DMS153 treated with DMSO at 0.1 percent for 48 hours (cell line): ENCODE measurements around the gene SDHA.
"Not testable (repeated sequence)": the region's sequence is repeated elsewhere in the genome, so short reads cannot be mapped to it uniquely, and the experiment has no call there.

Experiments used
- DNase-seq: peaks from one replicate; lab custom pipeline; 2025; ENCODE audit not compliant: unreplicated experiment; lab: John Stamatoyannopoulos, UW

SDHA gene

DNA sequence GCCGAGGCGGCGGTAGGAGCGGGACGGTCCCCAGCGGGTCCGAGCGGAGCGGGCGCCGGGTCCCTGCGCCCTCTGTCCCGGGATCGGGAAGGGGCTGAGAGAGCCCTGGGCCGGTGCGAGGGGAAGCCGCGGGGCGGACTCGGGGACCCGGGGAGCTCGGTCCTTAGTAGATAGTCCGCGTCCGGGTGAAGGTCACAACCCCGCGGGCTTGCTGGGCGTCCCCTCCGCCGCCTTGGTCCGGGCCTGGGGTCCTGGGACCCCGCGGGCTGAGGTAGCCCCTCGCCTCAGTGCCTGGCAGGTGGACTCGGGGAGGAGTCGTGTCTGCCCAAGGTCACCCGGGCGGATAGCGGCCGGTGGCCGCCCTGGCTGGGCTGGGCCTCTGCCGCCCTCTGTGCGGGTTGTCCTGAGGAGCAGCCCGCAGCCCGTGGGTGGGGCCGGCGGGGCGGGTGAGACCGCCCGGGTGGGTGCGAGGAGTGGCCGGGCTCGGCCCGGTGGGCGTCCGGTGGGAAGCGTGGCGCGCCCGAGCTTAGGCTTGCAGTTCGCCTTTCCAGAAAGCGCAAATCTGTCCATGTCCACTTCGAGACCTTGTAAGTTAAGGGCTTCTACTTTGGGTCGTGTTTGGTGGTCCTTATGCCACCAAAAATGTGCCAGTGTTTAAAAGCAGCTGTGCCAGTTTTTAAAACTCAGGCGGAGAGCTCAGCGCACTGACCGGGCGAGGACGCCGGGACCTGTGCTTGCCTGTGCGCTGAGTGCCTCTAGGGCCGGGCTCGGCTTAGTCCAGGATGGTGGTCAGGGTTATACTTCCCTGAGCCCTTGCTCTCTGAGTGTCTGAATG, 554 bp downstream of the SDHA start:
- peak; percentile 14 for DNase-seq

DNA sequence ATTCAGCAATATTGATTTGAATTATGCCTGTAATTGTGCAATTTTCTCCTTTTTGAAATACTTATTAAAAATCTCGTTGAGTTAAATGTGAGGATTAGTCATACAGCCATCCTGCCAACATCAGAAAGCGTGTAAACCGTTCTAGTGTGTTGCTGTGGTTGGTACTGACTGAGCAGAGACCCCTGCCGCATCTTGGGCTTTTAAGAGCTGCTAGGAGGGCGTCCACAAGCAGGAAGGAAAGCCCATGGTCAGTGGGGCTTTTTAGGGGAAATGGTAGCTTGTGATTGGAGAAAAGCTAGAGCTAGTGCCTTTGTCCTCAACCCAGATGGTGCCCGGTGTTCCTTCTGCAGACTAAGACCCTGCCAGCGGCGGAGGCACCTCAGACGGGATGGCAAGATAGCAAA, 1.3 kb downstream of the SDHA start:
- no peak for DNase-seq

DNA sequence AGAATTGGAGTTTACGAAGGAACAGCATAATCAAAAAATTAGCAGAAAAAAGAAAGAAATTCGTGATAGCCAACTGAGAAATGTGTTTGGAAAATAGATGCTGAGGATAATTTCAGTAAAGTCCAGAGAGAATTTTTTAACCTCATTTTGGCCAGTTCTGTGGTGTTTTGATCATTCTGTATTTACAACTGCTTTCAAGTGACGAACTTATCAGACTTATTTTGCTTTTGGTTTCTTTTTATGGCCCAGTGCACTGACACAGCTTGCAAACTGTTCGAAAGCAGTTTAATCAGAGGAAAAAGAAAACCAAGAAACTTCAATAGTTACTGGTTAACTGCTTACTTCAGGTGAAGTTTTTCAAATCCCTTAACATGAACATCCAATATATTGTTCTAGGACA, 1.9 kb downstream of the SDHA start:
- no peak for DNase-seq

DNA sequence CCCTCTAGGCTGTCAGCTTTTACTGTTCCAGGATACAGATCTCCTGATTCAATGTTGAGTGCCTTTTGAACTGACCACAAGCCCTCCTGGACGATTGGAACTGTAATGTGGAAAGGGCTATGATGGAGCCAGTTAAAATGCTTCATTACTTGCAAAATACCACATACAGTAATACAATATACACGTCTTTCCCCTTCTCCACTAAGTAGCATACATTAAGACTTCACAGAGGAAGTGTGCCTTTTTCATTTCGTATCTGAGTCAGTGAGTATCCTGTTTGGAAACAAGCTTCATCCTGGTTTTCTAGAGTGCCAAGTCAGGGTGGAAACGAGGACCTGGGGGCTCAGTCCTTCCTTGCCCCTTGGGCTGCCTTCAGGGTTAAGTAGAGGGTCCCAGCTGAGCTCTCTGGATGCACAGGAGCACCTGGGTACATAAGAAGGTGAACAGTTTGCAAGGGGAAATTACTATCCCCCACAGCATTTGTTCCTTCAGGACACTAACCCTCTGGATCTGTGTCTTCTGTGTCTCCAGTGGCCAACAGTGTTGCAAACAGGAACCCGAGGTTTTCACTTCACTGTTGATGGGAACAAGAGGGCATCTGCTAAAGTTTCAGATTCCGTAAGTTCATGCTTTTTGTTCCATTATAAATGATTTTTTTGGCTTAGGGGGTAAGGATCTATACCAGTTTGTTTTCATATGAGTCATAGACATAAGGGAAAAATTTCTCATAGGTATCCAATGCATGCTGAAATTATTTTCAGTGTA, 5.0 kb downstream of the SDHA start:
- DNase-seq: not testable (repeated sequence)

DNA sequence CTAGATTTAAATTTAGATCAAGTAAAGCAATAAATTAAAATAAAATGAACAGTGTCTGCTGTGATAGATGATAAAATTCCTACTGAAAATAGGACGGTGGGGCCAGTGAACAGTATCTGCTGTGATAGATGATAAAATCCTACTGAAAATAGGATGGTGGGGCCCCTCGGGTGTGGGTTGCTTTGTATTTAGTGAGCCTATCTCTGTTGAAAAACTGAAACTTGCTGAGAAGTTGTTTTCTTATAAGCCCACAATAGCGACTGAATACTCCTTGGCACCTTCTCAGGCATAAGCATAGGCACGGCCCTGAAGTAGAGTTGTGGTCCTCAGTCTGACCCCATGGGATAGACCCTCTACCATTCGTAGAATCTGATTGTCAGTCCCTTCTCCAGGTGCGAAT, 5.7 kb downstream of the SDHA start:
- no peak for DNase-seq

DNA sequence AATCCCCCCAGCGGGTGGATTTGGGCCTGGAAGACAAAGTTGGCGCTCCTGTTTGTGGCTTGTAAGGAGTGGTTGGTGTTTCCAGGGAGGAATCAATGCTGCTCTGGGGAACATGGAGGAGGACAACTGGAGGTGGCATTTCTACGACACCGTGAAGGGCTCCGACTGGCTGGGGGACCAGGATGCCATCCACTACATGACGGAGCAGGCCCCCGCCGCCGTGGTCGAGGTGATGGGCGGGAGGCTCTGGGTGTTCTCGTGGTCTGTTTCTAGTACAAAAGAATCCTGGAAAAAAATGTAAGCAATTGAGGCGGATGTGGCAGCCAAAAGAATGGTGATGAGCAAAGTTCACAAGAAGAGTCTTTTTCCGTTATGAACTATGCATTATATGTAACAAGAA, 7.2 kb downstream of the SDHA start:
- DNase-seq: no peak

DNA sequence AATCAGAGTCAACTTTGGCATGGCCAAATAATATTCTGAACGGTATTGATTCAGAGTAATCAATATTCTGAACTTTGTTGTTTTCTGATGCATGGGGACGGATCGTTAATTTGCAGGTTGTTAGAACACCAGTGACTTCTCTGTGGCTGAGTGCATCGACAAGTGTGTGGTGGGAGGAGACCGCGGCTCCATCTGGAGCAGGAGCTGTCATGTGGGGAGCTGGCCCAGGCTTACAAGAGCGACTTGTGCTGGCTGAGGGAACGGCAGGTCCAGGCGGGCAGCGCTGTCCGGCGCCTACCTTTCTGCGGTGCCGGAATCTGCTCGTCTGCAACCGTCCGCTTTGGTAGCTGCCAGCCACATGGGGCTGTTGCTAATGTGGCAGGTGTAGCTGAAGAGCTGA, 9.3 kb downstream of the SDHA start:
- DNase-seq: not testable (repeated sequence)

DNA sequence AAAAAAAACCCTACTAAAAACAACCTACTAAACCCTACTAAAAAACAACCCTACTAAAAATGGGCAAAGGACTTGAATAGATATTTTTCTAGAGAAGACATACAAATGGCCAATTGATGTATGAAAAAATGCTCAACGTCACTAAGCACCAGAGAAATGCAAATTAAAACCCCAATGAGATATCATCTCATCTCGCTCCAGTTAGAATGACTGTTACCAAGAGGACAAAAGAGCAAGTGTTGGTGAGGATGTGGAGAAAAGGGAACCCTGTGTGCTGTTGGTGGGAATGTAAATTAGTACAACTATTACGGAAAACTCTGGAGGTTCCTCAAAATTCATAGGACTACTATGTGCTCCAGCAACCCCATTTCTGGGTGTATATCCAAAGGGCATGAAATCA, 10.8 kb downstream of the SDHA start:
- DNase-seq: no peak

DNA sequence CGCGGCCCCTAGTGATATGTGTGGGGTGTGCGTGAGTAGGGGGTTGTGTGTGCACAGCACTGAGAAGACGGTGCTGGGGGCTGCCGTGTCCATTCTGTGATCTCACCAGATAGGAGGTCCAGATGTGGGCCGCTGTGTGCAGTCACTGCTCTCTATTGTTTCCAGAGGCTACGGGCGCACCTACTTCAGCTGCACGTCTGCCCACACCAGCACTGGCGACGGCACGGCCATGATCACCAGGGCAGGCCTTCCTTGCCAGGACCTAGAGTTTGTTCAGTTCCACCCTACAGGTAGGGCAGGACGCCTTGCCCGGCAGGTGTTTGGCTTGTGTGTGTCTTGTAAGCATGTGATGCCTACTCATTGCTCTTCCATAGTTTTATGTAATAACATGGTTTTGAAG, 12.6 kb downstream of the SDHA start:
- DNase-seq: no peak

DNA sequence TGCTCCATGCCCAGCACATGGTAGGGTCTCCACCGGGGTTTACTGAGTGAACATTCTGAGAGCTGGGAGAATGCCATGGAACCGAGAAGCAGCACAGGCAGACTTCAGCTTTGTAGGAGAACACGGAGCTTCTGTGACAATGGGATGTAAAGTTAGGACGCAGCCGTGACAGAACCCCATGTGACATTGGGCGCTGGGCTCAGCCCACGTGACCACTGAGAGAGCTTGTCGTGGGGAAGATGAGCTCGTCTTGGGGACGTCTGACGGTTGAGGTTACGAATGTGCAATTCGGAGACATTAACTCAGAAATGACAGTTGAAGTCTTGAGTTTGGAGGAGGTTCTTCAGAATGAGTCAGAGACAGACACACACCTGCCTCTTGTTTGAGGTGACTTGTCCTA, 13.5 kb downstream of the SDHA start:
- DNase-seq: no peak

DNA sequence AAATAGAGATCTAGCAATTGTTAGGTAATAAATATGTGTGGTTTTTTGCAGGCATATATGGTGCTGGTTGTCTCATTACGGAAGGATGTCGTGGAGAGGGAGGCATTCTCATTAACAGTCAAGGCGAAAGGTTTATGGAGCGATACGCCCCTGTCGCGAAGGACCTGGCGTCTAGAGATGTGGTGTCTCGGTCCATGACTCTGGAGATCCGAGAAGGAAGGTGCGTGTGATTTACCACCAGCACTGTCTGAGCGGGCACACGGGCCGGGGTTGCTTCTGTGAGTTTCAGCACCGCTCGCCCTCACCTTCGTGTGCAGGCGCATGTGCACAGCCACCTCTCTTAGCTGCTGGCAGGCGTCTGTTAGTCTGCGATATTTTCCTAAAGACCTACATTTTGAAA, 15.3 kb downstream of the SDHA start:
- not testable (repeated sequence) for DNase-seq

DNA sequence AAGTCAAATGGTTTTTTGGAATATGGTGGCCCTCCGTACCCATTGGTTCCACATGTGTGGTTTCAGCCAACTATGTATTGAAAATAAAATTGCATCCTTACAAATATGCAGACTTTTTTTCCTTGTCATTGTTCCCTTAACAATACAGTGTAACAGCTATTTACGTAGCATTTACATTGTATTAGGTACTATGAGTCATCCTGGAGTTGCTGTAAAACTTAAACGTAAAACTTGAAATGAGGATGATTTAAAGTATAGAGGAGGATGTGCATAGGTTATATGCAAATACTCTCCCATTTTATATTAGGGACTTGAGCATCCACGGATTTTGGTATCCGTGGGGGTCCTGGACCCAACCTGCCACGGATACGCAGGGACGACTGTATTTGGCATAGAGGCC, 16.3 kb downstream of the SDHA start:
- DNase-seq: no peak

DNA sequence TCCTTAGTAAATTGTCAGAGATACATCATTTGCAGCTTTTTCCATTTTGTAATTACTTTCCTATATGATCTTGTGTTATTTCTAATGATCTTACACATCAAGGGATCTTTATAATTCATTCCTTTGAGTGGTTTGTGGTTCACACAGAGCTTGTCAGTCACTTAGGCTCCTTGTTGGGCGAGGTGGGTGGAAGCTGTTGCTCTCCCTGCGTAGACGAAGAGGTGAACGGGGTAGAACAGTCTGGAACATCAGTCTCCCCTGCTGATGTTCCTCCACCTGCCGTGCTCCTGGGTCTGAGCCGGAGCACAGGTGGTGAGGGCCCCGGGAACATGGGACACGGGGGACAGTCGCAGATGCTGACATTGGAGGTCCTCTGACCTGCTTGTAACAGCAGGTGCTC, 17.4 kb downstream of the SDHA start:
- not testable (repeated sequence) for DNase-seq

DNA sequence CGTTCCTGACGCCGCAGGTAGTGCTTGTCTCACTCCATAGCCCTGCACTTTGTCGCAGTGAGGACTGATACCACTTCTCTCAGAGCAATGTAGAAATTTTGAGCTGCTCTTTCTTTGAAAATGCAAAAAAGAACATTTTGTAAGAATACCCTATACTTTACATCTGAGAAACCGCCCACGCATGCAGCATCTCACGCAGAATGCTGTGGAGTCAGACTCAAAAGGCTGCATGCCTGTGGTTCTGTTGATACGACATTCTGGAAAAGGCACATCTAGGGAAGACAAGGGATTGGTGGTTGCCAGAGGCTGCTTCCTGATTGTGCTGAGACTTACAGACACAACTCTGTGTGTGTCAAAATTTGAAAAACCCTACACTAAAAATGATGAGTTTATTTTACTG, 19.8 kb downstream of the SDHA start:
- DNase-seq: not testable (repeated sequence)

DNA sequence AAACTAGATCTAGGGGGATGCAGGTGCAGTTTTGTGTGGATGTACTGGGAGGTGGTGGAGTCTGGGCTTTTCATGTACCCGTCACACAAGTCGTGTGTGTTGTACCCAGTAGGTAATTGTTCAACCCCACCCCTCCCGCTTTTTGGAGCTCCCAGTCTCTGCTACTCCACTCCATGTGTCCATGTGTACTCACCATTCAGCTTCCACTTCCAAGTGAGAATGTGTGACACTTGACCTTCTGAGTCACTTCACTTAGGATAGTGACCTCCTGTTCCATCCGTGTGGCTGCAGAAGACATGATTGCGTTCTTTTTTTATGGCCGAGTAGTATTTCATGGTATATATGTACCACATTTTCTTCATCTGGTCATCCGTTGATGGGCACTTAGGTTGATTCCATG, 22.4 kb downstream of the SDHA start:
- DNase-seq: not testable (repeated sequence)

DNA sequence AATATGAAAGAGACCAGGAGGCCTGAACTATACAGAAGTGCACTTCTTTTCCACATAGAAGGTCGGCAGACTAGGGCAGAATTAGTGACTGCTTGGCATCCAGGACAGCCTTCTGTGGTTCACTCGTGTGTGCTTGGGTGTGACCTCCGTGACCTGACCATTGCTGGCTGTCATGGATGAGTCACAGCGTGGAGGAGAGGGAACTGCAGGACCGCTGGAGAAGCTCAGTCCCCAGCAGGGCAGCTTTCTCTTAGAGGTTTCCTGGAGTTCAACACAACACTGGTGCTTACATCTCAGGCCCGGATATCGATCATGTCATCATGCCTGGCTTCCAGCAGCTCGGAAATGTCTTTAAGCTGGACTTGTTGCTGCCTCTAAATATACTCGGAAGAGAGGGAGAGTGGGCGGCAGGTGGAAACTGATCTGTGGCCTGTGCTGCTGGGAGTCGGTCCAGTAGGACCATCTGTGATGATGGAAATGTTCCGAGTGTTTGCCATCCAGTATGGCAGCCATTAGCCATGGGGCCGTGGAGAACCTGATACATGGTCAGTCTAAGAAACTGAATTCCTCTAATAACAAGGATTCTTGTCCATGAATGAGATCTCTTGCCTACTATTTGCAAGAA, 23.0 kb downstream of the SDHA start:
- not testable (repeated sequence) for DNase-seq

DNA sequence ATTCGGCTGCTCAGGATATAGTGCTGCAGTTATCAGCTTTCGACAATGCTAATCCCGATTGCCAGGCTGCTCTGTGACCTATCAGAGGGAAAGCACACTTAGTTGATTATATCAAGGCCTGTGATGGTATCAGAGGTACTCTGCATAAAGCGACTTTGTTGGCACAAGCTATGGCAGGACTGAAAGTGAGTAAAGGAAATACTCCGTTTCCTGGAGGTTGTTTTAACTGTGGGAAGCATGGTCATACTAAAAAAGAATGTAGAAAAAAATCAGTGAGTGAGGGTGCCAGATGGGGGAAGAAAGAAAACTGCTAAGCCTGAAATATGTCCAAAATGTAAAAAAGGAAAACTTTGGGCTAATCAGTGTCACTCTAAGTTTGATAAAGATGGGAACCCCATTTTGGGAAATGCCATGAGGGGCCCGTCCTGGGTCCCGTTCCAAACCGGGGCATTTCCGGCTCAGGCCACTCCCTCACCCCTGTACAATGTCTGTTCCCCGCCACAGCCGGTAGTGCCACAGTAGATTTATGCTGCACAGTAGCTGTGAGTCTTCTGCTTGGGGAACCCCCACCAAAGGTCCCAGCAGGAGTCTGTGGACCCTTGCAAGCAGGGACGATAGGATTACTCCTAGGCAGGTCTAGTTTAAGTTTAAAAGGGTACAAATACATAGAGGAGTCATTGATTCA, 25.7 kb downstream of the SDHA start:
- DNase-seq: not testable (repeated sequence)

DNA sequence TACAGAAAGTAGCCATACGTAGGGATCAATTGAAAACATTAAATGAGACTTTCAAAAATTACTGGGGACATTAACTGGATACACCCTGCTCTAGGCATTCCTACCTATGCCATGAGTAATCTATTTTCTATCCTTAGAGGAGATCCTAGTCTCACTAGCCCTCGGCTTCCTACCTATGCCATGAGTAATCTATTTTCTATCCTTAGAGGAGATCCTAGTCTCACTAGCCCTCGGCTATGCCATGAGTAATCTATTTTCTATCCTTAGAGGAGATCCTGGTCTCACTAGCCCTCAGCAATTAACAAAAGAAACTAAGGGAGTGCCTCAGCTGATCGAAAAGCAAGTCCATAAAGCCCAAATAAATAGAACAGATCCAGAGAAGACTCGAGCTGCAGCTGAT, 27.6 kb downstream of the SDHA start:
- DNase-seq: not testable (repeated sequence)

DNA sequence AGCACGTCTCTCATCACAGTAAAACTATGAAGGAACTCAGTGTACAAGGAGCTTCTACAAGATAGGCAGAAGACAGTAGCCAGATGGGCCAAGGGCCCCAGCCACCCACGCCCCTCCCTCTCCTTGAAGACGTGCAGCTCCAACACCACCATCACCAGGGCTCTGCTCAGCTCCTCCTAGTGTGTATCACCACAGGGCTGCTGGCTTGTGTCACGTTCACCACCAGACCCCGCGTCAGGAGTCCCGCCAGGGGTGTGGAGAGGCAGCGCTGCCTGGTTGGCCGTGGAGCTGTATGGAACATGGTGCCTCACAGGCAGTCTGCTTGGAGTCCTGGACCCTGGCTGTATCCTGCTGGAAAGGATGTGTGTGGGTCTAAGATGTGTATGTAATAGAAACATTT, 32.3 kb downstream of the SDHA start:
- not testable (repeated sequence) for DNase-seq

DNA sequence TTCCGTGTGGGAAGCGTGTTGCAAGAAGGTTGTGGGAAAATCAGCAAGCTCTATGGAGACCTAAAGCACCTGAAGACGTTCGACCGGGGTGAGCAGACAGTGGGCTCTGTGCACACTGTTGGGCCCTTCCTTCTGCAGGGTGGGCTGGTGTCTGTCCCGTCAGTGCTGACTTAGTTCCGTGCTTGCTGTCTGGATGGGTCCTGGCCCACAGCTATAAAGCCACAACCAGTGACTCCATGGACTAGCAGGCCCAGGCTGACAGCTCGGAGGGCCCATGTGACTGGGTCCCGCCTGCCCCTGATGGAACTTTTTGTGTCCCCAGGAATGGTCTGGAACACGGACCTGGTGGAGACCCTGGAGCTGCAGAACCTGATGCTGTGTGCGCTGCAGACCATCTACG, 32.9 kb downstream of the SDHA start:
- DNase-seq: not testable (repeated sequence)

DNA sequence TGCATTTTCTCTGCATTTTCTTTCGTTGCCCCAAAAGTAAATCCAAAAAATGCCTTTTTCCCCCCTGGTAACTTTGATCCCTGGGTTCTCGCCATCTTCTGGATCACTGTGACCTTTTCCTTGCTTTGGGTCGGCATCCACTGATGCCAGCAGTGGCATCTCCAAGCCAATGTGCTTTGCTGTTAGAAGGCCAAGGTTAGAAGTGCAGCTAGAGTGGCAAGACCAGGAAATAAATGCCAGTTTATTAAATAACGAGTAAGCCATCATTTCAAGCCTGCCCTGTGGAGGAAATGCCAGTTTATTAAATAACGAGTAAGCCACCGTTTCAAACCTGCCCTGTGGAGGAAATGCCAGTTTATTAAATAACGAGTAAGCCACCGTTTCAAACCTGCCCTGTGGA, 33.4 kb downstream of the SDHA start:
- not testable (repeated sequence) for DNase-seq
